ENCODE results near the gene GCK. TPM values are rescaled to one million over a fixed set of nuclear protein-coding genes. Genes with fewer than 3 reads are reported as not detected.

Gene GCK
- total and polyA plus RNA-seq, 2 donors (not counting 3 experiments of a cell fraction or from before 2014, with no cell fraction given) = 0.17 to 0.51 TPM

GRCh38 chr7:44151956-44152355, 37.3 kb downstream of the GCK start:
- dilution Hi-C loops (cut with MboI; ENCODE audit: extremely low pct_ligation_motif_present, low sequenced_read_pairs) (no loop called here), intact Hi-C loops (cut with micrococcal nuclease) (no loop called here)
- Histone ChIP-seq H3K27ac (ENCODE audit: insufficient read depth, low read depth, low read length) (no peak overlapping the region), H3K9ac (replicated peaks; ENCODE audit: extremely low read depth, insufficient read depth, low read length) (no peak overlapping the region), H3K4me2 (ENCODE audit: insufficient read depth, low read length) (no peak overlapping the region), H4K20me1 (replicated peaks; ENCODE audit: control insufficient read depth, extremely low read depth, insufficient read depth, low read length) (no peaks in the 10 kb centered on the region), H3K4me3 (replicated peaks in 1 of 3; ENCODE audit: insufficient read depth in 1 of 3, low read depth in 1 of 3, low read length in 3 of 3) (no peak overlapping the region), H3K4me1 (ENCODE audit: control insufficient read depth, extremely low read depth, insufficient read depth, low read length) (no peaks in the 10 kb centered on the region), H3K36me3 (ENCODE audit: control insufficient read depth in 2 of 2, extremely low read depth in 1 of 2, insufficient read depth in 2 of 2, low read length in 2 of 2) (no peaks in the 10 kb centered on the region), H3K9me3 (replicated peaks; ENCODE audit: control insufficient read depth, insufficient read depth, low read length) (no peaks in the 10 kb centered on the region), H2AFZ (ENCODE audit: low read depth, low read length) (no peak overlapping the region), H3K79me2 (ENCODE audit: control insufficient read depth, insufficient read depth, low read length) (no peaks in the 10 kb centered on the region), H3K9me1 (replicated peaks; ENCODE audit: control insufficient read depth, extremely low read depth, insufficient read depth, low read length) (no peaks in the 10 kb centered on the region), H3K27me3 (ENCODE audit: control insufficient read depth in 2 of 2, insufficient read depth in 2 of 2, low read length in 2 of 2) (peaks cover 8% of the 10 kb centered on the region in 2 experiments)
- POLR2A ChIA-PET = no interaction called here
- CTCF ChIA-PET = no interaction called here
- FAIRE-seq (no peak), DNase-seq (ENCODE audit: low read depth, low spot score) (no peak)
- TF ChIP-seq POLR2A (IDR thresholded peaks at IDR 0.05; ENCODE audit: low read depth, low read length) (no peak), JUN (IDR thresholded peaks at IDR 0.05; ENCODE audit: borderline replicate concordance, insufficient read depth, insufficient read length, low read depth) (no peak), MAX (IDR thresholded peaks at IDR 0.05; ENCODE audit: insufficient read depth, insufficient read length) (no peak), EZH2 (IDR thresholded peaks at IDR 0.05; ENCODE audit: borderline replicate concordance, low read depth, low read length, severe bottlenecking) (no peak), POLR2AphosphoS5 (IDR thresholded peaks at IDR 0.05; ENCODE audit: insufficient read depth, low read depth, low read length) (no peak), FOS (IDR thresholded peaks at IDR 0.05; ENCODE audit: borderline replicate concordance, insufficient read depth, low read length) (no peak), GATA2 (IDR thresholded peaks at IDR 0.05; ENCODE audit: insufficient read depth, insufficient read length, low read depth, low read length) (no peak), CTCF (IDR thresholded peaks at IDR 0.05; ENCODE audit: extremely low read depth in 1 of 2, insufficient read depth in 1 of 2, low read depth in 1 of 2, low read length in 2 of 2) (no peak)
- BruUV-seq (replicated peaks) = no TSS peak
